Measurements from ENCODE around the gene ARHGEF4.
A peak's percentile ranks its signal among the peaks of the same experiment; 100 is the strongest.
"Not testable (repeated sequence)": the region's sequence is repeated elsewhere in the genome, so short reads cannot be mapped to it uniquely, and the experiment has no call there.

Gene ARHGEF4

DNA sequence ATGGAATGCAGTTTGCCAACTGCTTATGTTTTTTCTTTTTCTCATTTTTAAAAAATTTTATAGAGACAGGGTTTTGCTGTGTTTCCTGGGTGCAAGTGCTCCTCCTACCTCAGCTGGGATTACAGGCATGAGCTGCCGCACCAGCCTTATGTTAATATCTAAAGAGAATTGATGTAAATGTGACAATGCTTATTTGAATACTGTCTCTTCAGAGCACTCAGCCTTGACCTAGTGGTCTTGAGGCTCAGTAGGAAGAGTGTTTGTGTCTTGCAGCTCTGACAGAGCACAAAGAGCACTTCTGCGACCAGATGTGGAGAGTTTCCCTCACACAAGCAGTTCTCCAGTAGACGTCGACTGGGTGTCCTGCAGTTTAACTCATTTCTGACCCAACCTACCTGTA, 55.3 kb downstream of the ARHGEF4 start:
- DNase-seq, result no peak

DNA sequence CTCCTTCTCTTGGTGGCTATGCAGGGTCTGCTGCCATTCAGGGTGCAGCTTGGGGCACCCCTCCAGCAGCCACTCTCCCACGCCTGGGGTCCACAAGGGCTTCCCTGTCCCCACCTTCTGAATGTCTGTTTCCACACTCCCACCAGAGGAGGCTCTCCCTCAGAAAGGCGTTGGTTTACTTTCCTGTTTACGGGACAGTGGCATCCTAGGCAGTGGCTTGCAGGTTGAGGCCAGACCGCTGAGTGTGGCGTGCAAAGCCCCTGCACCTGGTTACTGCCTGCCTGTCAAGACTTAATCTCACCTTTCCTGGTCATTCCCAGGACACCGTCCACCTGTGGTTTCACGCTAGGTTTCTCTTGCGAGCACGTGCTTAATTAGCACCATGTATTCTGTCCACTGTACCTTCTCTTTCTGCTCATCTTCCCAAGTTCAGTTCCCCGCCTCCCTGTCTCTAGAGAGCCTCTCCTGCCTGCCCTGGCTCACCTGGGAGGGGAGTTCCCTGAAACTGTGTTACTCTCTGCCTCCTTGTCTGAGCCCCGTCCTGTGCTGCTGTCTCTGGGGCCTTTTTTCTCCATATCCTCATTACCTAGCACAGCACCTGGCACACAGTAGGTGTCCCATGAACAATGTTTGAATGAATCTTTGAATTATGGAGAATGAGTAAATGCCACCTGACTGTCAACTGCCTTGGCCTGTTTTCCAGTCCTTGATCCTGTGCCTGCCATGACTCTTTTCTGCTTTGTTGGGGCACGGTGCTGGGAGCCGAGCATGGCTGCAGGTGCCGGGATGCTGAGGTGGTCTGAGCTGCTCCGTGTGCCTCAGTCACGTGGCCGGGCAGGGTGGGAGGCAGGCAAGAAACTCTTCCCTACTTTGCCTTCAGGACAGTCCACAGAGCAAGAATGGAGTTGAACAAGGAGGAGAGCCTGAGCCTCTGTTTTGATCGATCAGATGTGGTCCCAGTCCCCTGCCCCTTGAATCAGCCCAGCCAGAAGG, 56.4 kb downstream of the ARHGEF4 start:
- no peak for DNase-seq

DNA sequence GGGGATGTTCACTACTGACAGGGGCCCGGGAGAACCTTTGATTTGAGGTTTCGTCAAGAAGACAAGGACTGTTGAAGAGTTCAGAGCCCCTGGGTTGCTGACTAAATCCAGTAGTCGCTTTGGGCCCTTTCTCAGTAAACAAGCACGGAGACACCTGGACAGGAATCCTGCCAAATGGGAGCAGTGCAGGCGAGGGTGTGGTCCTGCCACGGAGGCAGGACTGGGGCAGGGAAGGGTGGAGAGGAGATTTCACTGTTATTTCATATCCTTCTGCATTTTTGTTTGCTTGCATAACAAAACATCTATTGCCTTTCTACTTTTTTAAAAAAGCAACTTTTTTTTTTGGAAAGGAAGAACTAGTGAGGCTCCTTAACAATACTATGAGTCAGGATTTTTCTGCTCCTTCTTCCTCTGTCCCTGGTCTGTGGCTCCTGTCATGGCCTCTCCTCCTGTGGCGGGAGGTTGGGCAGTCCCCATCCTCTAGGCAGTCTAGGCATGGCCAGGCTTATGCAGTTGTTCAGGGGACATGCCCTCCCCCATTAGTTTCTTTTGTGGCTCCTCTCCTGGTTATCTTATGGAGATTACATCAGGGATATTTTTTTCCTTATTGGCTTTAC, 57.7 kb downstream of the ARHGEF4 start:
- DNase-seq, result no peak

DNA sequence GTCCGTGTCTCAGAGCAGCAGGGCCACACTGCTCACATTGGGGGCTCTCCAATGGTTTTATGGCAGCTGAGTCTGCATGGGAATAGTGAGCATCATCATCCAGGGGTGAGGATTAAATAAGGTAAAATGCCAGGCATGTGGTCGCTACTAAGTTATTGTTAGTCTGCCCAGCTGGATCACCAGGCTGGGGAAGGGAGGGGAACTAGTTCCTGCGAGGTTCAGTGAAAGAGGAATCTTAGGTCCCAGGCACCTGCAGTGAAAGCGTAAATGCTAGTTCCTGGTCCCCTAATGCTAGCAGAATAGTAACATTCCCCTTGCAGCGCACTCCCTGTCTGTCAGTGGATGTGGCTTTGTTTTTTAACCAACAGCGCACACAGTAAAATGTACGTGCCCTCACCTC, 60.1 kb downstream of the ARHGEF4 start:
- no peak for DNase-seq

DNA sequence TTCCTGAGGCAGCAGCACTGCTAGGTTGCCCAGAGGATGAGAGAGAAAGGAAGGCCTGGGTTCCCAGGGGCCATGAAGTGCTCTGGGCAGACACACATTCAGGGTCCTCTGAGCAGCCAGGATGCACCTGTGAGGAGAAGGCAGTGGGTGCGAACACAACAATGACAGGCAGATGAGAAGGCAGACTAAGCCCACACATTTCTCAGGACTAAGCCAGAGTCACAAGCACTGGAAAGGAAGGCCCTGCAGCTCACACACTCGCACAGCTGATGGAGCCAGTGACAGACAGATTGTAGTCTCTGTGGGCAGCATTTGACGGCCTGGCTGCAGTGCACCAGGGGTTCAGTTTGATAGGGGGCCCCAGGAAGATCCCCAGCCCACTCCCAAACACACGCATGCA, 61.8 kb downstream of the ARHGEF4 start:
- no peak for DNase-seq

DNA sequence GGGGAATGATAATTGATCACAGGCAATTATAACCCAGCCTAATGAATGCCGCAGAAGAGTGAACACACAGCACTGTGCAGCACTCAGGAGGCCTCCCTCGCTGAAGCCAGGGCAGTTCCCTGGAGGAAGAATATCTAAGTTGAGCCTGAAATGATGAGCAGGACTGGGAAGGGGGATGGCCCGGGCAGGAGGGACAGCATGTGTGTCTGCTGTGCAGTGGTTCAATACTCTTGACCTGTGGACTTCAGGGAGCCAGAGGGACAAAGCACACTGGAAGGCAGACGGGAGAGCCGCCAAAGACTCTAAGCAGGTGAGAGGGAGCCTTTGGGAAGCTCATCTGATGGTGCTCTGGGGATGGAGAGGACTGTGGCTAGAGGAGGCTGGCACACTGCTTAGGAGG, 62.6 kb downstream of the ARHGEF4 start:
- DNase-seq, result no peak

DNA sequence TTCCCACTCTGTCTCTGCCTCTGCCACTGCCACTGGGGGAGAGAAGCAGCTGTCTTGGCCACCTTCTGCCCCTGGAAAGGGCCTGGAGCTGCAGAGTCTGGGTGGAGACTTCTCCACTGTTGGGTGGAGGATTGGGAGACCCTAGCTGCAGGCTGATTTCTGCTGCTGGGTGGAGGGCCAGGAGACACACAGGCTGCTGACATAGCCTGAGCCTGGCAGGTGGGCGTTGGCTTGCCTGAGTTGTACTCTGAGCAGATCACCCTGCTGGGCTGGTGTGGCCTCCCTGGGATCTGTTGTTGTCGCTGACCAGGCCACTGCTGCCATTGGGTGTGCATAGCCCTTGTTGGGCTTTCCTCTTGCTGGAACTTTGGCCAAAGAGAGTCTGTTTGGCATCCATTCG, 64.3 kb downstream of the ARHGEF4 start:
- no peak for DNase-seq

DNA sequence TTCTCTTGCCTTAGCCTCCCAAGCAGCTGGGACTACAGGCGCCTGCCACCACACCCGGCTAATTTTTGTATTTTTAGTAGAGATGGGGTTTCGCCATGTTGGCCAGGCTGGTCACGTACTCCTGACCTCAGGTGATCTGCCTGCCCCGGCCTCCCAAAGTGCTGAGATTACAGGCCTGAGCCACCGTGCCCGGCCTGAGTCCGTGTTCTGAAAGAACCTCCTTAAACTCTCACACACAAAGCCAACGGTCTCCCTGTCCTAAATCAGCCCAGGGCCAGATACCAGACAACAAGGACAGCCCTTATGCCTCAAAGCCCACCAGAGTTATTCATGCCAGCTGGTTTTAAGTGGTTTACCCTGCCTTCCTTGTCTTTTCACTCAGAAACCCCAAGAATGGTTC, 64.9 kb downstream of the ARHGEF4 start:
- DNase-seq, result not testable (repeated sequence)

DNA sequence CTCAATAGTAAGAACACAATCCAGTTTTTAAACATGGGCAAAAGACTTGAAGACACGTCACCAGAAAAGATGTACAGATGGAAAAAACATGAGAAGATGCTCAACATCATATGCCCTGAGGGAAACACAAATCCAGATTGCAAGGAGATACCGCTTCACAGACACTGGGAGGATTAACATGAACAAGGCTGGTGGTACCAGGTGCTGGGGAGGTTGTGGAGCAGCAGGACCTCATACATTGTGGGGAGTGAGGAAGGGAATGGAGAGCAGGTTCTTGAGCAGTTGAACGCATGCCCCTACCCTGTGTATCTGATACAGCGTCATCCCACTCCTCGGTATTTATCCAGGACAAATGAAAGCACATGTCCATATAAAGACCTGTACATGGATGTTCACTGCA, 72.1 kb downstream of the ARHGEF4 start:
- no peak for DNase-seq

DNA sequence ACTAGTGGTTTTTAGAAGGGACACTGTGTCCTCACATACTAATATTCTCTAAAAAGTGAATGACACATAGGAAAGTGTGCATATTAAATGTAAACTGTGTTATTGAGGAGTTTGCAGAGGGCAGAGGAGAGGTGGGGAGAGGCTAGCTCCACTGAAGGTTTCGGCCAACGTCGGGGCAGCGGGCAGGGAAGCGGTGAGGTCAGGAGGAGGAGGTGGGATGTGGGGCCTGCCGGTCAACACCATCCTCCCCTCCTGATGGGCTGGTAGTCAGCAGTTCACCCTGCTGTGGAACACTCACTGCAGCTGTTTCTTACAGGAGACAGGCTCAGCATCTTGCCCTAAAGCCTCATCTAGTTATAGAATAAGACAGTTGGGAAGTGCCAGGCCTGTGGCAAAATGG, 74.2 kb downstream of the ARHGEF4 start:
- no peak for DNase-seq

DNA sequence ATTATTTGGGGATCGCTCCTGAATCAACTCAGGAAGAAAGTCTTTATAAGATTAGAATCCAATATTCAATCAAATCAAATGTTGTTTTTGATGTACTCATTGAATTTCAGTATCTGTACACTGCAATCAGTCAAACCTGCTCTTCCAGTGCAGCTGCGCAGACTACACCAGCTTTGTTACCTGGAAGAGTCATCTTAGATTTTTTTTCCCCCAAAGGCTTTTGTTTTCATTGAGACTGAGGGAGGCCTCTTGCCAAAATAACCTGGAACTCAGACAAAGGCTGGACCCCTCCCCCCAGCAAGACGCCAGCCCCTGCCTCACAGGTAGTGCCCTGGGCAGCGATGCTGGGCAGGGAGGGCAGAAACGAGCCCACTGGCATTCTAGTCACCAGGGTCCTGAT, 74.8 kb downstream of the ARHGEF4 start:
- DNase-seq, result no peak

DNA sequence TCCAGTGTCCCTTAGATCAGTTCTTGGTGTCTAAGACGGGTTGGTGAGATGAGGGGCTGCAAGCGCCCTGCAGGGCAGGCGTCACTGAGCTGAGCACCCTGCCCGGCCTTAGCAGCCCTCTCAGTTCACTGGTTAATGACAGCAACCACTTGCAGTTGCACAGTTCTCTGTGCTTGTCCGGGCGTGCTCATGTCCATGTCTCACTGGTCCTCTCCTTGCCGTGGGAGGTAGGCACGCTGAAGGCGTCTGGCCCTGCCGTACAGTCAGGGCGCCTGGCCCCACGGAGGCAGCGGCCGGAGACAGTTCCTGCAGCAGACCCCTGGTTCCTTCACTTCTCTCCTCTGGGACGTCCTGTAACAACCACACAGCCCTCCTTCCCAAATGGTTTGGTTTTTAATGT, 75.3 kb downstream of the ARHGEF4 start:
- DNase-seq, result no peak

DNA sequence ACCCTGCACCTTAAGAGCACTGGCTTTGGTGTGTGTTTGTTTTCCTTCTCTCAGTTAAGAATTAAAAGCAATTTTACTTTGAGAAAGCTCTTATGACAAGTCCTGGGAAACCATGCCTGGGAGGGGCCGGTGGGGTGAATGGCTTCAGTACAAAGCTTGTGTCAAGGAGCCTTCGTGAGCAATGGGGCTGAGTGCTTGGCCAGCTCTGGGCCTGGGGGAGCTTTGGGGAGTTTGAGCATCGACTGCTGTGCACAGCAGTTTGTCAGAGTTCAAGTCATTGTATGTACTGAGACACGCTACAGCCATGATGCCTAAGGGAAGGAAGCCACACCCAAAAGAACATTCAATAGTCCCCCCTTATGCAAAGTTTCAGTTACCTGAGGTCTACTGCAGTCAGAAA, 75.8 kb downstream of the ARHGEF4 start:
- no peak for DNase-seq

DNA sequence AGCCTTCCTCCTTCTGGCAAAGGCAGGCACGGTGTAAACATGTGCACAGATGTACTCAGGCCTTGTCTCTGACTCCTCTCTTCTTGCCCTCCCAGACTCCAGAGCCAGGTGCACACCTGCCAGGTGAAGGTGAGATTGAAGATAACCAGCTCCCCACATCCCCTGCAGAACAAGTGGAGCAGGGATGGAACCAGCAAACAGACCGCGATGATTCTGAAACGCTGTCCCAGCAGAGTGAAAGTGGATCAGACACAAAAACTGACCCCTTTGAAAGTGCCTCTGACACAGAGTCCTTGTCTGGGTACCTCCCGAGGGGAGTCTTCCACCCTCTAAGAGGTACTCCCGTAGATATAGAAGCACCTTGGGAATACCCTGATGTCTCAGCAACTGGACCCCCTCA, 77.2 kb downstream of the ARHGEF4 start:
- DNase-seq, result no peak

DNA sequence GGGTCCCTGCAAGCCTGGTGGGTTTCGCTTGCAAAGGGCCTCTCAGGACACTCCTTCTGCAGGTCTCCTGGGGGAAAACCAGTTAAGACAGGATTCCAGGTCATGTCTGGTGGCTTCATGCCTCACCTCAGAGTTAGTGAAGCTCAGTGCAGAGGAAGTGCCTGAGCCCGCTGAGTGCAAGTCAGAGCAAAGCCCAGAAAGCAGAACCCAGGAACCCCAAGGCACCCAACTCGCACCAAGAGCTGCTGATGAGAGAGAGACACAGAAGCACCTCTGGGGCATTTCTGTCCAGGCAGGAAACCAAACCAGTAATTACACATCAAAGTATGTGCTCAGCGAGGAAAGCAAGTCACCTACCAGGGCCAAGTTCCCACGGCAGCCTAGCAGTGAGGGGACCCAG, 78.4 kb downstream of the ARHGEF4 start:
- no peak for DNase-seq

DNA sequence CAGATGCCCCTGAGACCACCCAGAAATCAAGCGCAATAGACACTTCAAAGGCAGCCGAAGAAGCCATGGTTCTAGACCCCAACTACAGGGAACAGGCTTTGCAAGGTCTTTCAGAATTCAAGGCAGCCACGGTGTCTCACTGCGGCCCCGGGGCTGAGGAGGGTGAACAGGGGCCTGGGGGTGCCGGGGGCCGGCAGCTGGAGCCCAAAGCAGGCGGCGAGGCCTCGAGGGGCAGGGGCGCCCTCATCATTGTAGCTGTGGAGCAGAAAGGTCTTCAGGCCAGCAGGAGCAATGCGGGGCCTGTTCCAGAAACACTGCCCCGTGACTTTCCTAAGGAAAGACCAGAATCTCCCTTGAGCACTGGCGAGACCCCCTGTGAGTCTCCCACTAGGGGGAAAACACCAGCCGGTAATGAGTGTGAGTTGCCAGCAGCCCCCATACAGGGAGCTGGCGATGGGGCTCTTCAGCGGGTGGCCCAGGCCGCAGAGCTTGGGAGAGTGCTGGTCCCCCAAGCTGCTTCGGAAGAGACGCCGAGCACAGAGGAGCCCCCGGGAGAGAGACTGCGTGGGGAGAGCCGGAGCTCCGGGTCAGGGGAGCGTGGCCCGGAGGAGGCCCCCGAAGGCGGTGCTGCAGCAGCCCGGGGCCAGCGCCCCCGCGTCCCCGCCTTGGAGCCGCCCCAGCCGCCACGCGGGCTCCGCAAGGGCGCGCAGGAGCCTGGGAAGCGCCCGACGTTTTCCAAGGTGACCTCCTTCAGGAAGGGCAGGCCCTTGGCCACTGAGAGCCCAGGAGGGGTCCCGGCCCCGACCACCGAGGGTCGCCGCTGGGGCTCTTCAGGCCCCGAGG, 79.1 kb downstream of the ARHGEF4 start:
- no peak for DNase-seq

DNA sequence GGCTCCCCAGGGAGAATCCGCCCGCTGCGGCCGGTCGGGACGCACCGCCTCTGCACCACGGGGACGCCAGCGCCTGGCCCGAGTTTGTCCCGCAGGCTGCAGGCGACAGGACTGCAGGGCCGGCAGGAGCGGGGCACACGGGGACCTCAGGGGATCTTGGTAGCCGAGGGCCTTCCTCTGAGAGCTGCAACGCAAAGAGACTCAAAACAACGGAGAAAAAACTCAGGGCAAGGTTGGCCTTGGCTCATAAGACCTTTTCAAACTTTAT, 79.7 kb downstream of the ARHGEF4 start:
- no peak for DNase-seq

DNA sequence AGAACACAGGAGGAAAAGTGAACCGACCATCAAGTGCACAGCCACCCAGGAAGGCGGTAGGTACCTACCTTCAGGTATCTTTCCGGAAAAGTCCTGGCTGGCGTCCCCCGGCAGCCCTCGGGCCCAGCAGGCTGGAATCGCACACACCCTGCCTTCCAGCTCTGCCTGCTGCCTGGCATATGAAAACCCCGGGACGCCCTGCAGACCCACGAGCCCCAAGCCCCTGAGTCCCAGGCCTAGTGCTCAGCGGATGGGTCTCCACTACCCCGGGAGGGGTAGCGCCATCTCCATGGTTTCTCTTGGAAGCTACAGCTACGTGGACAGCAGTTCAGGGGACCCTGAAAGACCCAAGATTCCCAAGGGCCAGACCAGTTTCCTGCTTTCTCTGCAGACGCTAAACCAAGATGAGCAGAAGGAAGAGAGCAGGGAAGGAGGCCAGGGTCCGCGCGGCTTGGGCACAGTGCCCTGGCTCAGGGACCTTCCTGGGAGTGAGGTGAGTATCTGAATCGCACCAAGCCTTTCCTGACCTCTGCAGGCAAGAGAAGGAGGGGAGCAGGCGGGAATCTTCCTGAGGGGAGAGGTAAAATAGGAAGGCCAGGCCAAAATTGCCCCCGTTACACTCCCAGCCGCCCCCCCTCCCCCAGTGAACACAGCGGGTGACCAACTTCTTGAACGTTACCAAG, 80.4 kb downstream of the ARHGEF4 start:
- no peak for DNase-seq

DNA sequence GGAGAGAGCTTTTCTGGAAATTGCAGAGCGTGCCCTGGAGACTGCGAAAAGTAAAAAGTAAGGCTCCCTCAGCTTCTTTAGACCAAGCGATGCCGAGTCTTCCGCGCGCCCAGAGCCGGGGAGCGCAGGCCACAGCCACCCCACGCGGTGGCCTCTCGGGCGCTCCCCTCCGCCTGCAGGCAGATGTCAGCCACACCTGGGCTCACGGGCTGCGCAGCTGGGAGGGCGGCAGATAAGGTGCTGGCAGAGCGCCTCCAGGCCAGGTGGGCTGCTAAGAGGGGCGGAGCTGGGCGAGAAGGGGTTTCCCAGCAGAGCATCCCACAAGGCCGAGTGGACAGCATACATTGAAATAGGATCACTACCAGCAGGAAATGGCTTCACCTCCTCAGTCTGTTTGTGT, 81.7 kb downstream of the ARHGEF4 start:
- DNase-seq, result no peak

DNA sequence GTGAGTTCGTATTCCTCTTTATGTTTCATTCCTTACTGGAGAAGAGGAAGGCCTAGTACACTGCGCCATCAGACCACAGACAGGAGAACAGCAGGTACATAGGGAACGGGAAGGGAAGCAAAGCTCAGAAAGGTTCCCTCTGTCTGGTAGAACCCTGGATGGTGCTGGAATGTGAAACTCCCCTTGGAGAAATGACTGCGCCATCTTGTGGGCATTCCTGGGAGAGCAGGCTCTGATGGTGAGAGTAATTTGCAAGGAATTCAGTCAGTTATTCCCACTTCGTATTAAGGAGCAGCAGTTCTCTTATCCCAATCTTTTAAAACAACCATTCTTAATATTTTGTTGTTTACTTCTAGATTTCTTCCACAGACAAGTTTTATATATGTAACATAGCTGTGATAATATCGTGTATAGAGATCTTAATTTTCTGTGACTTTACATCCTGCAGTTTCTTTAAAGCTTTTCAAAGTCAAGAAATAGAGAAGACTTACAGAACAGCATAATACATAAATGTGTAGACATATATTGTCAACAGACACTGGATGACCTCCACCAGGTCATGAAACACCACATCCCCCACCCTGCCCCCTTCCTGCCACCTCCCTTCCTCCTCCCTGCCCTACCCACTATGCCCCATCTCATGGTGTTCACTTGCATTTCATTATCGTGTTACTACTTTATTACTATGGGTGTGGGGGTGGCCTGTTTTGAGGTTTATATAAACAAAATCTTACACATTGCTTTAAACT, 83.9 kb downstream of the ARHGEF4 start:
- DNase-seq, result peak; percentile 56

DNA sequence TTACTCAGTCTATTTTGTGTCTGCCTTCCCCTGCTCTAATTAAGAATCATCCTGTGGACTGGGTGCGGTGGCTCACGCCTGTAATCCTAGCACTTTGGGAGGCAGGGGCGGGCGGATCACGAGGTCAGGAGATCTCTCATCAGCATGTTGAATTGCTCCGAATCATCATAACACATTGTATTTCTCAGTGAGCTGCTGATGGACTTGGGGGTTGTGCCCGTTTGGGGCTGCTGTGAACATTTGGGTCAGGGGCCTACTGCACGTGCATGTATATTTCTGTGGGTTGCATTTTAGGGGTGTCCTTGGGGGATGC, 84.4 kb downstream of the ARHGEF4 start:
- no peak for DNase-seq

DNA sequence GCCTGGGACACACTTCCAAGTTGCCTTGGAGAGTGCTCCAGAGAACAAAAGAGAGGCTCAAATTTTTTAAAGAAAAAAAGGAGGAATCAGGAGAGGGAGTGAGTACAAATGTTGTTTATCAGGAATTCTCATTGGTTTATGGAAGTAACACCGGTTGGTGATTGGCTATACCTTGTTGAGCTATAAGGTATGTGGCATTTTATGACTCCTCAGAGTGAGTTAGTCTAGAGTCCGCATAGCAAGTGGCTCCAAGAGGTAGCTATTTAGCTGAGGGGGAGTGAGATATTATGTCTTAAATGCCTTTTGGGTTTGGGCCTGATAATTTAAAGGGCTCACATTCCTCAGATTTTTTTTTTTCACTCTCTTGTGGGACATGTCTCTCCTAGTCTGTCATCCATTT, 85.7 kb downstream of the ARHGEF4 start:
- no peak for DNase-seq

DNA sequence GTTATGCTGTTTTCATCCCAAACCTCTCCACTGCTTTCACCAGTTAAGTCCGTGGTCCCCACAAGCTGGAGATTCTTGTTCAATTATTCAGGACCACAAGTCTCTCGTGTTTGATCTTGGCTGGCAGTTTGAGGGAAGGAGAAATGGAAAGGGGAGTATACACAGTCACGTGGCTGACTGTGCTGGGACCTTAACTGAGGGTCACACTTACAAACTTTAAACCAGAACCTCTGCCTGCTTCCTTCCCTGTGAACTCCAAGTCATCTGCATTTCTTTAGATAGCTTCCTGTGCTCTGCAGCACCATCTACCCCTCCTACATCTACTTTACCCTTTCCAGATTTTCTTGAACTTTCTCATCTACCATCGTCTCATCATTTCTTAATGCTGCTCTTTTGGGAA, 91.7 kb downstream of the ARHGEF4 start:
- DNase-seq, result no peak
